HG02610 (cell line): ENCODE results near the gene C2CD3.
"Not testable (repeated sequence)": the region's sequence is repeated elsewhere in the genome, so short reads cannot be mapped to it uniquely, and the experiment has no call there.

Experiments
- ATAC-seq: cut with Tn5 transposase; IDR thresholded peaks from one replicate; pipeline ENCODE4 v1.9.1; 2021; ENCODE audit warnings: mild to moderate bottlenecking, moderate library complexity; ENCODE audit not compliant: unreplicated experiment

Gene C2CD3

DNA sequence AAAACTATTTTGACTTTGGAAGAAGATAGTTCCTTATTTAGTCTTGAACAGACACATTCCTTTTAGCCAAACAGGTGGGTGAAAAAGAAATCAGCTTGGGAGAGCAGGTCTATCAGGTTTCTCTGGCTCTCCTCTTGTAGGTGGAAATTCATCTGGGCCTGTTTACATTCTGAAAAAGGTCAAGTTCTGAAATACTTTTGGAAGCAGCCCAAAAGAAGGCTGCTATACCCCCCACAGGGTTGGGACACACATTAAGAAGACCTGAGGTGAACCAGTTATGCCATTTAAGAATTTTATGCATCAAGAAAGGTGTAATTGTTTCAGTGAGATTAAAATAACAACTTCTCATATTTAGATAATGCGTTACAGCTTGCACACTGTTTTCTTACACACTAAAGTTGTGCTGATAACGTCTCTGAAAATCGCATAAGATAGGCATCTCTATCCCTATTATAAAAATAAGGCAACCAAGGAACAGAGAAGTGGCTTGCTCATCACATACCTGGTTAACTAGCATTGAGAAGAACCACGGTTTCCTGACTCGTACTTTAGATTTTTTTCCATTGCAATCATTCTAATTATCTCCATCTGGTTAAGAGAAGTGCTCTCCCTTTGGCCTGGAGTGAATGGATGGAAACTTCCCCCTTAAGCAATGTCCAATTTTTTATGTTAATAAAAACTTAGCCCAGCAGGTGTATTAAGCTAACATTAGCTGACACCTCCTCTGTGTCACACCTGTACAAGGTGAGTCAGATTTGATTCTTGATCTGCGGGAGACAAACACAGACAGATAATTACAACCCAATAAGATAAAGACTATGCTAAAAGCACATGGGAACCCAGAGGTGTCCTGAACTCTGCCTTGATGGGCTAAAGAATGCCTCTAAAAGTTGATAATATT is 101.4 kb downstream of the C2CD3 start:
- ATAC-seq, result no peak

DNA sequence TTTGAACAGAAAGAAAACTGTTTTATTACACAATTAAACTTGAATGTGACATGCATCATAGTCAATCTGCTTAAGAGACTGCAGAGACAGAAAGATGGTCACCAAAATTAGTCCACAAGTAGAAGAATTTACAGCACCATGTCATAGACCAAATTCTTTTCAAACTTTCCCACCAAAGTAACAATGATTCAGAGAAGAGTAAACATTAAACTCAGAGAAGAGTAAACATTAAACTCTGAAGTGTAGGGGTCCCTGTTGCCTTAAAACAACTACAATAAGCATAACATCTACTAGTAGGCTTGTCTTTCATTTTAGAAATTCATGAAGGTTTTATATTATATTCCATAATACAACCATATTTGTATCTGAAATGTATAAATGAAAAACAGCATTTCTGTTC is 104.1 kb downstream of the C2CD3 start:
- not testable (repeated sequence) for ATAC-seq

DNA sequence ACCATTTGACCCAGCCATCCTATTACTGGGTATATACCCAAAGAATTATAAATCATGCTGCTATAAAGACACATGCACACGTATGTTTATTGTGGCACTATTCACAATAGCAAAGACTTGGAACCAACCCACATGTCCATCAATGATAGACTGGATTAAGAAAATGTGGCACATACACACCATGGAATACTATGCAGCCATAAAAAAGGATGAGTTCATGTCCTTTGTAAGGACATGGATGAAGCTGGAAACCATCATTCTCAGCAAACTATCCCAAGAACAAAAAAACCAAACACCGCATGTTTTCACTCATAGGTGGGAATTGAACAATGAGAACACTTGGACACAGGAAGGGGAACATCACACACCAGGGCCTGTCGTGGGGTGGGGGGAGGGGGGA is 105.3 kb downstream of the C2CD3 start:
- not testable (repeated sequence) for ATAC-seq

DNA sequence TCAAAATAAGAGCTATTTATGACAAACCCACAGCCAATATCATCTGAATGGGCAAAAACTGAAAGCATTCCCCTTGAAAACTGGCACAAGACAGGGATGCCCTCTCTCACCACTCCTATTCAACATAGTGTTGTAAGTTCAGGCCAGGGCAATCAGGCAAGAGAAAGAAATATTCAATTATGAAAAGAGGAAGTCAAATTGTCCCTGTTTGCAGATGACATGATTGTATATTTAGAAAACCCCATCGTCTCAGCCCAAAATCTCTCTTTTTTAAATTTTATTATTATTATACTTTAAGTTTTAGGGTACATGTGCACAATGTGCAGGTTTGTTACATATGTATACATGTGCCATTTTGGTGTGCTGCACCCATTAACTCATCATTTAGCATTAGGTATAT is 107.2 kb downstream of the C2CD3 start:
- not testable (repeated sequence) for ATAC-seq

DNA sequence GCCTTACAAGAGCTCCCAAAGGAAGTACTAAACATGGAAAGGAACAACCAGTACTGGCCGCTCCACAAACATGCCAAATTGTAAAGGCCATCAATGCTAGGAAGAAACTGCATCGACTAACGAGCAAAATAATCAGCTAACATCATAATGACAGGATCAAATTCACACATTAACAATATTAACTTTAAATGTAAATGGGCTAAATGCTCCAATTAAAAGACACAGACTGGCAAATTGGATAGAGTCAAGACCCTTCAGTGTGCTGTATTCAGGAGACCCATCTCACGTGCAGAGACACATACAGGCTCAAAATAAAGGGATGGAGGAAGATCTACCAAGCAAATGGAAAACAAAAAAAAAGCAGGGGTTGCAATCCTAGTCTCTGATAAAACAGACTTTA is 109.2 kb downstream of the C2CD3 start:
- not testable (repeated sequence) for ATAC-seq

DNA sequence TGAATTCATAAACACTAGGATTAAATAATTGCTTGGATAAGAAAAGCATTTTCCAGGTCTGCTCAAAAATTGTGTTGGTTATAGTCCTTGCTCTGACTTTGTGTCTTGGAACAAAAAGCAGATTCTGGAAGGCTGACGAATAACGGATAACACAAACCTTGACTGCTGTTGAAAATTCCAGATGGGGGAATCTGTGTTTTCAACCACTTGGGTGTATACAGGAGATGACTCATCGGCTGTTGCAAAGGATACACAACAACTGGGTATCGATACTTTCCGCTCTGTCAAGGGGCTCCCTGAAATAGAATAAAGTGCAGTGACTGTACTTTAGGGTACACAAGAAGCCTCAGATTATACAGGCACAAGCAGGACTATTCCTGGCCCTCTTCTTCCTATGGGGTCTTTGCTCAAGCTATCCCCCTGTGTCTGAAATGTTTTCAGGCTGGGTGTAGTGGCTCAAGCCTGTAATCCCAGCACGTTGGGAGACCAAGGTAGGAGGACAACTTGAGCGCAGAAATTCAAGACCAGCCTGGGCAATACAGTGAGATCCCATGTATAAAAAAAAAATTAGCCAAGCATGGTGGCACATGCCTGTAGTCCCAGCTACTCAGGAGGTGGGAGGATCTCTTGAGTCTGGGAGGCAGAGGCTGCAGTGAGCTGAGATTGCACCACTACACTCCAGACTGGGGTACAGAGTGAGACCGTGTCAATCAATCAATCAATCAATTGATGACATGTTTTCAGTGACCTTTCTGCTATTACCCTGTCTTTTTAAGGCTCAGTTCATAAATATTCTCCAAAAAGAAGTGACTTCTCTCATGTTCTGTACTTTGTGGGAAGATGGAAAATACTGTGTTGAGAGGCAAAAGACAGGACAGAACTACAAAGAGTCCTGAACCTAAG is 113.3 kb downstream of the C2CD3 start:
- ATAC-seq, result no peak

DNA sequence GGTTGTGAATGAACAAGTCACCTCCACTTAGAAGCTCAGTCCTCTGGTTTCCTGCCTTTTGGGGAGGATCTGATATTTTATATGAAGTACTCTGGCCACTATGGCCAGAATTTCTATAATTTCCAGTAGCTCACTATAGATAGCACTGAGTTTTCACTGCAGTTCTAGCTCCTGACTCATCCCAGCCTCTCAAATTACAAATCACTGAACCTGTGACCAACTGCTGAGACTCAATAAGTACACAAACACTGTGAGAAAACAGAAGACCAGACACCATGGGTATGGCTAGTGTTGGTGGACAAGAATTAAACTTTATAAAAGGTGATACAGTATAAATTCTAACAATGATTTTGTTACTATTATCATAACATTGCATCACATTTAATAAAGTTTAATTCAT is 114.9 kb downstream of the C2CD3 start:
- no peak for ATAC-seq

DNA sequence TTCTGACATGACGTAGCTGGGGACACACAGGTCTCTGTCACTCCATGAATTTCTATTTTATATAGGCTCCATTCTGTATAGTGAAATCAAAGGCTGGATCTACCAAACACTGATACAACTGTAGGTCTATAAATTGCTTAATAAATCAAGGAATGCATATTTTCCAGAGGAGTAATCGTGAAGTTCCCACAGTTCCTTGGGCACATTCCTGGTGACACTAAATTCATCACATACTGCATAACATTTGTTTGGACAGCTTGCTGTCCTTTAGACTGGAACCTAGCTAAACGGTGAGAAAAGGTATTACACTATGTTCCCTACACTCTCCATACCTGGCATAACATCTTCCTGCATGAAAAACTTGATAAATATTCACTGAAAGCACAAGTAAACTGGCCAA is 120.3 kb downstream of the C2CD3 start:
- no peak for ATAC-seq

DNA sequence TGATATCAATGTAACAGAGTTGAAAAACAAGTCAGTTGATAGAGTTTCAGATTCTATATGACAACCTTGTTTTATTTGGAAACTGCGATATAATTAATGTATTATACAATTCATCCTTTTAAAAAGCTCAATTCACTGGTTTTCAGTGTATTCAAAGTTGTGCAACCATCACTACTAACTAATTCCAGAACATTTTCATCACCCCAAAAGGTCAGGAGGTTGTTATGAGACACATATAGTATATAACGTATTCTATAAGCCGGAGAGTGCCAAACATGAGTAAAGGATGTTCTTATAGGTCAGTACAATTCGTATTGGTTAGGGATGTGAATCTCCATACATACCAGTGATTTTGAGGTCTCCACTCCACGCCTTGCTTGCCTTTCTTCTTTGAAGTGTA is 121.8 kb downstream of the C2CD3 start:
- ATAC-seq, result no peak

DNA sequence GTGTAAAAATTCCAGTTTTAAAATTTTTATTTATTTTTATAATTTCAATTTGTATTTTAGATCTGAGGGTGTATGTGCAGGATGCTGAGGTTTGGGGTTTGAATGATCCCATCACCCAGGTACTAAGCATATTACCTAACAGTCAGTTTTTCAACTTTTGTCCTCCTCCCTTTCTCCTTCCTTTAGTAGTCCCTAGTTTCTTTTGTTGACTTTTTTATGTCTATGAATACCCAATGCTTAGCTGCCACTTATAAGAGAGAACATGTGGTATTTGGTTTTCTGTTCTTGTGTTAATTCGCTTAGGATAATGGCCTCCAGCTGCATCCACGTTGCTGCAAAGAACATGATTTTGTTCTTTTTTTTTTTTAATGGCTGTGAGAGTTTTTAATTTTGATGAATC is 126.3 kb downstream of the C2CD3 start:
- no peak for ATAC-seq

DNA sequence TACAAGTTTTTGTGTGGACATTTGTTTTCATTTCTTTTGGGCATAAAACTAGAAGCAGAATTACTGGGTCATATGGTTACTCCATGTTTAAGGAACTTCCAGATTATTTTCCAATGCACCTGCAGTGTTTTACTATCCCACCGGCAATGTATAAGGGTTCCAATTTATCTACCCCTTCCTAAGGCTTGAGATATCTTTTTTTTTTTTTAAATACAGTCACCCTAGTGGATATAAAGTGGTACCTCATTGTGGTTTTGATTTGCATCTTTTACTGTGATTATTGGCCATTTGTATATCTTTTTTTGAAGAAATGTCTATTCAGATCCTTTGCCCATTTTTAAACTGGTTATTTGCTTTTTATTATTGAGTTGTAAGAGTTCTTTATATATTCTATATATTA is 127.4 kb downstream of the C2CD3 start:
- ATAC-seq, result no peak

DNA sequence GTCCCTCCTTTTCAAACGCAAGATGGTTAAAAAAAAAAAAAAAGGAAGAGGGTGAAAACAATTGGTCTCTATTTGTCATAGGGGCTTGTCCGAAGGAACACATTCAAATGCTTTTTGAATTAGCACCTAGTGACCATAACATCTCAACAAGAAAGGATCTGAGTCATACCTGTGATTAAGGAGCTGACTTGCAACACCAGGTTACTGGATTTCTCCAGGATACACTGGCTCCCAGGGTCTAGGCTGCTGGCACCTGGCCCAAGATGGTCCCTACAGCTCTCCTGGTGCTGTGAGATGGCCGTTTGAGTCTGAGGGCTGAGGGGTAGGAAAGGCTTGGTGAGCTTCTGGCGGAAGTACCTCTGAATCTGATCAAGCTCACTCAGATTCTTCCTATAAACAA is 133.5 kb downstream of the C2CD3 start:
- no peak for ATAC-seq

DNA sequence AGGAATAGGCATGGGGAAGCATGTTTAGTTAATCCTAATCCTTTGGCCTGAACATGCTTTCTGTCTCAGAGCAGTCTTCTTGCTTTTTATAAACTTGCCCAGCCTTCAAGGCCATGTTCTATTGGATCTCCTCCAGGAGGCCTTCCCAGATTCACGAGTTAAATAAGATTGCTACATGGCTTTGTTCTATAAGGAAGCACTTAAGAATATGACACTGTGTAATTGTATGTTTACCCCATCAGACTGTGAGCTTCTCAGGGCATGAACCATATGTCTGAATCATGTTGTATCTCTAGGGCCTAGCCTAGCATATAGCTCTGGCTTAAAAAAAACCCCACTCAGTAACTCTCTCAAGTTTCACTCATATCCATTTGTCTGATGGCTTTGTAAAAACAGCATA is 135.5 kb downstream of the C2CD3 start:
- ATAC-seq, result no peak

DNA sequence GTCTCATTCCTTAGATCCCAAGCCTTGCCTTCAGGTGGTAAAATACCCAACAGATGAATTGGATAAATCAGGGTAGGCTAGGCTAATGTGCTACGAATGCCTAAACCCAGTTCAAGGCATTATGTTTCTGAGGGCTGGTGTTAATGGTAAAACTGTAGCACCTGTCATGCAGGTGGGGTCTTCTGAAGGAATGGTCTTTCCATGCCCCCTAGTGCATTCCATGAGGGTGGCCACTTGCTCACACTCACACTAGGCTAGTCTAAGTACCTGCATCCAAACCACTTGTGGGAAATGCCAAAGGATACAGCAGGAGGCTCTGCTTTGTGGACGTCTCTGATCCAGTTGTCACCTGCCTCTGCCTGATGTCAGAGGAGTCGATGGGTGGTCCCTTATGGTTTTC is 137.8 kb downstream of the C2CD3 start:
- no peak for ATAC-seq

DNA sequence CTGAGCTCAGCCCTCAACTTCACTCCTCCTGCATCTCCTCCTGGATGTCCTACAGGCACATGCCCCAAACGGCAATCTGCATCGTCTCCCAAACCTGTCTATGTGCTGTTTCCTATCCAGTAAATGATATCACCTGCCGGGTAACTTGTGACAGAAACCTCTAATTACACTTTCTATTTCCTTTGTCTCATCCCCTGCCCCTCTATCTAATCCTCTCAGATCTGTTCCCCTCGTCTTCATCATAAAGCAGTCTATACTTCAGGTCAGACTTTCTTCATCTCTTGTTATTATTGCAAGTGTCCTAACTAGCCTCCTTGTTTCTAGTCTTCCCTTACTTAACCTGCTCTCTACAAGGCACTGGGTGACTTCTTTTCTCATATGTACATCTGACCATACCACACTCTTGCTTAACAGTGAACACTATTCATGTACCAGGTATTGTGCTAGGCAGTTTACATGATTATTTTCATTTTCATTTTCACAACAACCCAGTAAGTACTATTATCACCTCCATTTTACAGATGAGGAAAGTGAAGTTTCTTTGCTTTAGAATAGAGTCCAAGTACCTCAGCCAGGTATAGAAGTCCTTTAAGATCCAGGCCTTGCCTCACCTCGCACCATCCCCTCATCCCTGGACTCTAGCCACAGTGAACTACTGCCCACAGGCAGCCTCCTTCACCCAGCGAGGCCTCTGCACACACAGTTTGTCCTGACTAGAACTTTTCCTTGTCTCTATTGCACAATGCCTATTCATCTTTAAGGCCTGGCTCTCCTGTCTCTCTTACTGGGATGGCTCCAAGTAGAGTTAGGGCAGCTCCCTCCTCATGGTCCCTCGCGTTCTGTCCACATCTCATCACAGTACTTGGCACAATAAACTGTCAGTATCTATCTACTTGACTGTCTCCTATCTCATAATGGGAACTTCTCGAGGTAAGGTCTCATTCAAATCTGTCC is 139.8 kb downstream of the C2CD3 start:
- no peak for ATAC-seq

DNA sequence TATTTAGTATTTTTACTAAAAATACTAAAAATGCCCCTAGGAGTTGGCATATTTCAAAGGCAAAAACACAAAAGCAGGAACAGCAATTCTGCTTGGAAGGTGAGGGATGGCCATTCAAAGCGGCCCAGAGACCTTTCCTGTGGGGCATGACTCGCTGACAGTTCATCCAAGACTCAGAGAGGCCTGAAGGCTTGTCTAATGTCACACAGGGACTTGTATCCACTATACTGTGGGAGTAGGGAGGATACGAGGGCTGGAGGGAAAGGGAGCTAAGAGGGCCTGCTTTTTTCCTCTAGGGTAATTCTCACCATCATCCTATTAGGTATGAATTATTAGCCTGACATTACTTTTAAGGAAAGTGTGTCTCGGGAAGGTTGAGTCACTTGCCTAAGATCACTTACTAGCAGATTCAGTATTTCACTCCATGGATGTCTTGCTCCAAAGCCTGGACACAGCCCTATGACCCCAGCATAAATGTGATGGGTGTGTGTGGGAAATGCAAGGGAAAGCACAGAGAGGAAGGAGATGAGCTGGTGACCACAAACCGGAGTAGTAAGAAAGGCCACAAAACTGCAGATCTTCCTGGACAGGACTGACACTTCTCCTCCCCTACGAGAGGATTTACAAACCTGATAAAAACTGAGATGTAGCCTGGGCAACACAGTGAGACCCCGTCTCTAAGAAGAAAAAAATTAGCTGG is 145.2 kb downstream of the C2CD3 start:
- no peak for ATAC-seq

DNA sequence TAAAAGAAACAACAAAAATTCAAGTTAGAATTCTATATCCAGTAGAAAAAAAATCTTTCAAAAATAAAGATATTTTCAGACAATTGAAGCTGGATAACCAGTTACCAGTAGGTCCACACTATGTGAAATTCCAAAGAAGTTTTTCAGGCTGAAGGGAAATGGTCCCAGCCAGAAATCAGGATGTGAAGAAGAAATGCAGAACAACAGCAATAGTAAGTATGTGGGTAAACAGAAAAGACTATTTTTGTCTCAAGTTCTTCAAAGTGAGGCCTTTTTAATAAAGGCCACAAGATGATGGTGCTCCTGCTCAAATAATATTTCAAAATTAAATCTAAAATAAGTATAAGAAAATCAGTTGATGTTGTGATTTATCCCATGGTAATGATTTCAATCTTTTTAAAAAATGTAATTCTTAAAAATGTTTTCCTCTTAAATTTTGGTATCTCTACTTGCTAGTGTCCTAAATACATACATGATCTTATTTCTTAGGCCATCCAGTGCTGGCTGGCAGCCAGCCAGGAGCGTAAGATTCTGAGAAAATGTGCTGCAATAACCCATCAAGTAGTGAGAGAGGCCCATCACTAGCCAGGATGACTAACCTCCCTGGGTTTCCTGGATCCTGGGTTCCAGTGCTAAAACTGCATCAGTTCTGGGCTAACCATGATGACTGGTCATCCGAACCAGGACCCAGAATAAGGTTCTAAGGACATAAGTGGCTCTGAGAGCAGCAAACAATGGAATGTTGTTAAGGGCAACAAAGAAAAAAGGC is 146.4 kb downstream of the C2CD3 start:
- ATAC-seq, result no peak

DNA sequence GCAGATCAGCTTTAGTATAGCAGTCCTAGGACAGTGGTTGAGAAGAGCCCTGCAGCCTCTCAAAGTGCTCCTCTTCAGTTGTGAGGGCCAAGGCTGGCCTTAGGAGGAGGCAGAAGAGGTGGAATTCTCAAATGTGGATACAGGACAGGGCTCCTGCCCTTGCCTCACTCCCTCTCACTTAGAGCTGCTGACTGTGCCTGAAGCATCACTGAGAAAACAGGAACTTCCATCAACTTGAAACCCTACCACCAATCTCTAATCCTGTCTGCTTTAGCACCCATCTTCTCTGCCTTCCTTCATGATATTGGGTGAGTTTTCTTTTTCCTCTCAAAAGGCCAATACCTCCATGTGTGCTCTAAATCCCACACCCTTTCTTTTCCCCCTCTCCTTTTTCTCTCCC is 147.5 kb downstream of the C2CD3 start:
- ATAC-seq, result no peak

DNA sequence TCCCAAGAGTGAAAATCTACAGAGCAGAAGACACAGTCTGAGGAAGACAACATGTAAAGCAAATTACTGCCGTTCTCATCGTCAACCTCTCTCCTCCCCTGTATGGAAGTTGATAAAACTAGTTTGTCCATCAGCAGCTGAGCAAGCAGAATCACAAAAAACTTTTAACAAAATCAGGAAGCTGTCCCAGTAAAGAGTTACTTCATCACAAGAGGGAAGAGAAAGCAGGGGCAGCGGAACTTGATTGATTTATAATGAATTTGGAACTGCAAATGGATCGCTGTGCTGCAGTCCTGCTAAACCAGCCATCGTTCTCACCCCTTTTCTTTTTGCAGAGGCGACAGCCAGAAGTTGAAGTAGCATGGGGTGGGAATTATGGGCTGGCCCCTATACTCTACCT is 148.3 kb downstream of the C2CD3 start:
- ATAC-seq, result no peak
